ENCODE data around the gene CYTH2. TPM values are rescaled to one million over a fixed set of nuclear protein-coding genes. Genes with fewer than 3 reads are reported as not detected.

The CYTH2 gene
- polyA plus RNA-seq, 1 donor = 45.7 TPM

GRCh38 chr19:48493718-48494401, 24.7 kb downstream of the CYTH2 start:
- no peak for DNase-seq (ENCODE audit: low read depth)

GRCh38 chr19:48495396-48495795, 26.2 kb downstream of the CYTH2 start:
- DNase-seq (ENCODE audit: low read depth) = no peak

GRCh38 chr19:48496959-48497727, 28.0 kb downstream of the CYTH2 start:
- no peak for DNase-seq (ENCODE audit: low read depth)

GRCh38 chr19:48497728-48498594, 28.8 kb downstream of the CYTH2 start:
- DNase-seq (ENCODE audit: low read depth) = no peak

GRCh38 chr19:48498595-48499311, 29.6 kb downstream of the CYTH2 start:
- no peak for DNase-seq (ENCODE audit: low read depth)

GRCh38 chr19:48499316-48500090, 30.3 kb downstream of the CYTH2 start:
- no peak for DNase-seq (ENCODE audit: low read depth)

- no peak for DNase-seq (ENCODE audit: low read depth)
Measured at GRCh38 chr19:48500830-48501493, 31.8 kb downstream of the CYTH2 start.

- DNase-seq (ENCODE audit: low read depth) = no peak
Measured at GRCh38 chr19:48501494-48502349, 32.6 kb downstream of the CYTH2 start.

GRCh38 chr19:48502350-48503018, 33.3 kb downstream of the CYTH2 start:
- no peak for DNase-seq (ENCODE audit: low read depth)

GRCh38 chr19:48506138-48506733, 37.1 kb downstream of the CYTH2 start:
- no peak for DNase-seq (ENCODE audit: low read depth)

- DNase-seq (ENCODE audit: low read depth) = no peak
Measured at GRCh38 chr19:48507911-48508439, 38.8 kb downstream of the CYTH2 start.

GRCh38 chr19:48508729-48509411, 39.7 kb downstream of the CYTH2 start:
- DNase-seq (ENCODE audit: low read depth) = no peak

GRCh38 chr19:48509467-48510194, 40.5 kb downstream of the CYTH2 start:
- no peak for DNase-seq (ENCODE audit: low read depth)

GRCh38 chr19:48510421-48511268, 41.5 kb downstream of the CYTH2 start:
- no peak for DNase-seq (ENCODE audit: low read depth)

- no peak for DNase-seq (ENCODE audit: low read depth)
Measured at GRCh38 chr19:48511321-48511731, 42.2 kb downstream of the CYTH2 start.
